GM12873 (cell line): ENCODE results near the gene GSDMA.

ENCODE experiments used
- CTCF ChIP-seq: IDR thresholded peaks from 2 replicates; pipeline ENCODE4 v1.5.1; 2012; ENCODE audit warnings: low read depth, mild to moderate bottlenecking, moderate library complexity, low read length, control low read depth; ENCODE audit not compliant: insufficient read depth; ENCODE audit errors: missing control alignments

The GSDMA gene

GRCh38 chr17:39969375-39969774 is 6.6 kb downstream of the GSDMA start:
- TF ChIP-seq CTCF = no peak

- TF ChIP-seq CTCF = no peak
Measured at GRCh38 chr17:39970157-39970692, 7.4 kb downstream of the GSDMA start.

DNA sequence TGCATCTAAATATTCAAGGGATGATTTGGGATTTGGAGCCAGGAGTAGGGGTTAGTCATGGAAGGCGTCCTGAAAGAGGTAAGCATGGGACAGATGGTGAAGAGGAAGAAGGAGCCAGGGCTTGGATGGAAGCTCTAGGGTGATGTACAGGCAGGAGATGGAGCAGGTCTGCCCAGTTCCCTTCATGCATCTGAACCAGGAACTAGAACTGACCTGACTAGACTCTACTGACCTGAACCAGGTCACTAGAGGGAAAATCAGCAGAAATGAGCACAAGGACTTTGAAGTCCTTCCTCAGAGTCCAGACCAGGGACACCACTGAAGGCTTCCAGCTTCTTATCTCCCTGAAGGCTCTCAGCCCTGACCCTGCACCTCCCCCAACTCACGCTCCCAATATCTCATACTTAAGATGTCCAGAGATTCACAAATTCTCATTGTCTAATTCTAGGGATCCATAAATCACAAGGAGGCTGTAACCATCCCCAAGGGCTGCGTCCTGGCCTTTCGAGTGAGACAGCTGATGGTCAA is 8.3 kb downstream of the GSDMA start:
- no peak for TF ChIP-seq CTCF

DNA sequence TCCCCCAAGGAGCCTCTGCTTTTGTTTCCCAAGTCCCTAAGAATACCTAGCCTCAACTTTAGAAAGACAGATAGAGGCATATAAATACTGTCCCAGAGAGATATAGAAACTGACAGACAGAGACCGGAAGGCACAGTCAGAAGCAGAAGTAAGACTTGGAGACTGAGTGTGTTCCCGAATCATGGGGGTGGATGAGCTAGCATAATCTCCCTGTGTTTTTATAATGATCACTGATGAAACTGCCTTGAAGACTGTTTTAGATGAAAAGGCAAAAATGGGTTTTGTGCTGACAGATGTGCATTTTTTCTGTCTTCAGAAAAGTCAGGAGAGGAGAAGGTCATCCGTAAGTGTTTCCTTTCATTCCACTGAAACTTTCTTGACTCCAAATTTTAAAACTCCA is 9.5 kb downstream of the GSDMA start:
- no peak for TF ChIP-seq CTCF

DNA sequence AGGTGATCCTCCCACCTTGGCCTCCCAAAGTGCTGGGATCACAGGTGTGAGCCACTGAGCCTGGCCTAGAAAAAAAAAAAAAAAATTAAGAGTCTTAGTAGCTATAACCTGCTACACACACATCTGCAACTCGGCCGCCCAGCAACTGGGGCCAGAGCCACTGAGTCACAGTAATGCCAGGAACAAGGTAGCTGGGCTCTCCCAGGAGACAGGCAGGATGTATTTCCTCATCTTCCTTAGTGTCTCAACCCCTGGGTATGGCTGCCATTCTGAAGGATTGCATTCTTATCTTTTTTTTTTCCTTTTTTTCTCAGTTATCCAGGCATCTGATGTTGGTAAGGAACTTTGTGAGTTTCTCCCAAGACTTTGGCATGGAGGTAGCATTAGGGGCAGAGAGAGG is 10.7 kb downstream of the GSDMA start:
- TF ChIP-seq CTCF = no peak

GRCh38 chr17:39974433-39974832 is 11.6 kb downstream of the GSDMA start:
- TF ChIP-seq CTCF = no peak

DNA sequence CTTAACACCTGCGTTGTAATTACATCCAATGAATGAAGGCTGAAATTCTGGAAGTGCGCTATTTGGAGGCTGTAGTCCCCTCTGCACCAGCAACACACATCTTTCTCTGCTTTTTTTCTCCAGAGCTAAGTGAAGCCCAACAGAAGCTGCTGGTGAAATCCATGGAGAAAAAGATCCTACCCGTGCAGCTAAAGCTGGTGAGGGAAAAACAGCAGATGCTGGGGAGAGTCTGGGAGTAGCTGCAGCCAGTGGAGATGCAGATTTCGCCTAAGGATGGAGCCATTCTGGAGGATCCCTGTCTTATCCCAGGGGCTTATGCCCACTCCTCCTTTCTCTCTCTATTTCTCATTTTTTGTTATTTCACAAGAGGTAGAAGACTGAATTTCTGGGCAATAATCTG is 13.0 kb downstream of the GSDMA start:
- TF ChIP-seq CTCF = no peak
